GM23248 (cell line): ENCODE results near the gene PP2D1.

ENCODE experiments used
- EZH2 ChIP-seq: fragments of 200-600 bp; sonication (generic); IDR thresholded peaks from 2 replicates; pipeline ENCODE4 v1.6.1; 2018; ENCODE audit warnings: antibody characterized with exemption, mild to moderate bottlenecking; ENCODE audit not compliant: insufficient read depth, poor library complexity, severe bottlenecking
- EZH2phosphoT487 ChIP-seq: fragments of 200-600 bp; sonication (generic); IDR thresholded peaks from 2 replicates; pipeline ENCODE4 v1.6.1; 2018; ENCODE audit warnings: antibody characterized with exemption, moderate library complexity, mild to moderate bottlenecking, low read depth; ENCODE audit not compliant: insufficient read depth

DNA sequence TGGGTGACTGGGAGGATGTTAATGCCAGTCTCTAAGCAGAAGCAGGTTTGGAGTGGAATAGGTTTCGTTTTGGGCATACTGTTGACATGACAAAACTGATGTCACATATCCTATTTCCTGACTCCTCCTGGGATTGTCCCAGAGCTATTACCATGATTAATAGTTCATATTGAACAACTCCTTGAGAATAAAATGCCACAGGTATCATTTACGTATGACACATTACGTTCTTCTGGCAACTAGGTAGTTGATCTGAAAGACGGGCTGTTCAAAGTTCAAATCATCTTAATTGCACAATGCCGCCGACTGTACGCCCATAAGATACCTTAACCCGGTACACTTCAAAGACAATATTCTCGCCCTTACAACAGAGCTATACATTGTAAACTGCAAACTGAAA, 66.5 kb downstream of the PP2D1 start:
- no peak for TF ChIP-seq EZH2phosphoT487
- TF ChIP-seq EZH2: no peak
